ENCODE measurements around the gene MCM8.

DNA sequence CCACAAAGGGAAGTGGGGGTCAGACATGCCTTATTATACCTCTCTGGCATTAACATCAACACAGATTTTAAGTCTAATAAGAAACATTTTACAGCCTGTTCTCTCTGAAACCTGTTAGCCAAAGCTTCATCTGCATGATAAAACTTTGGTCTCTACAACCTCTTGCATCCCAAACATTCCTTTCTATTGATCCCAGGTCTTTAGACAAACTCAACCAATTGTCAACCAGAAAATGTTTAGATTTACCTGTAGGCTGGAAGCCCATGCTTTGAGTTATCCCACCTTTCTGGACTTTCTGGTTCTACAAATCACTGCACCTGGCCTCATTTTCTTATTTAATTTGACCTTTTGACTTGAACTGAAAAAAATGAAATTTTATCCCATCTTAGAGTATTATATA is 20.8 kb downstream of the MCM8 start:
- no peak for TF ChIP-seq FOXK2 (conservative IDR thresholded peaks at IDR 0.05 in 1 of 2, IDR thresholded peaks at IDR 0.05 in 1 of 2; ENCODE audit: low read depth in 2 of 2)
- TF ChIP-seq, protein P1, sequence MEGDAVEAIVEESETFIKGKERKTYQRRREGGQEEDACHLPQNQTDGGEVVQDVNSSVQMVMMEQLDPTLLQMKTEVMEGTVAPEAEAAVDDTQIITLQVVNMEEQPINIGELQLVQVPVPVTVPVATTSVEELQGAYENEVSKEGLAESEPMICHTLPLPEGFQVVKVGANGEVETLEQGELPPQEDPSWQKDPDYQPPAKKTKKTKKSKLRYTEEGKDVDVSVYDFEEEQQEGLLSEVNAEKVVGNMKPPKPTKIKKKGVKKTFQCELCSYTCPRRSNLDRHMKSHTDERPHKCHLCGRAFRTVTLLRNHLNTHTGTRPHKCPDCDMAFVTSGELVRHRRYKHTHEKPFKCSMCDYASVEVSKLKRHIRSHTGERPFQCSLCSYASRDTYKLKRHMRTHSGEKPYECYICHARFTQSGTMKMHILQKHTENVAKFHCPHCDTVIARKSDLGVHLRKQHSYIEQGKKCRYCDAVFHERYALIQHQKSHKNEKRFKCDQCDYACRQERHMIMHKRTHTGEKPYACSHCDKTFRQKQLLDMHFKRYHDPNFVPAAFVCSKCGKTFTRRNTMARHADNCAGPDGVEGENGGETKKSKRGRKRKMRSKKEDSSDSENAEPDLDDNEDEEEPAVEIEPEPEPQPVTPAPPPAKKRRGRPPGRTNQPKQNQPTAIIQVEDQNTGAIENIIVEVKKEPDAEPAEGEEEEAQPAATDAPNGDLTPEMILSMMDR (IDR thresholded peaks at IDR 0.05 in 2 of 3, conservative IDR thresholded peaks at IDR 0.05 in 1 of 3; ENCODE audit: insufficient read depth in 2 of 3, low read depth in 1 of 3, low read length in 3 of 3): no peak
- TF ChIP-seq NR2C1 (IDR thresholded peaks at IDR 0.05): no peak
- no peak for TF ChIP-seq NR2C1 (tag; IDR thresholded peaks at IDR 0.05)
- TF ChIP-seq BRCA1 (IDR thresholded peaks at IDR 0.05): no peak
- no peak for TF ChIP-seq BRCA1 (CRISPR knock-in tag; IDR thresholded peaks at IDR 0.05)
- TF ChIP-seq HDGF (IDR thresholded peaks at IDR 0.05): no peak
- no peak for TF ChIP-seq STAG1 (CRISPR knock-in tag; IDR thresholded peaks at IDR 0.05; ENCODE audit: borderline replicate concordance)
- TF ChIP-seq, protein P2, sequence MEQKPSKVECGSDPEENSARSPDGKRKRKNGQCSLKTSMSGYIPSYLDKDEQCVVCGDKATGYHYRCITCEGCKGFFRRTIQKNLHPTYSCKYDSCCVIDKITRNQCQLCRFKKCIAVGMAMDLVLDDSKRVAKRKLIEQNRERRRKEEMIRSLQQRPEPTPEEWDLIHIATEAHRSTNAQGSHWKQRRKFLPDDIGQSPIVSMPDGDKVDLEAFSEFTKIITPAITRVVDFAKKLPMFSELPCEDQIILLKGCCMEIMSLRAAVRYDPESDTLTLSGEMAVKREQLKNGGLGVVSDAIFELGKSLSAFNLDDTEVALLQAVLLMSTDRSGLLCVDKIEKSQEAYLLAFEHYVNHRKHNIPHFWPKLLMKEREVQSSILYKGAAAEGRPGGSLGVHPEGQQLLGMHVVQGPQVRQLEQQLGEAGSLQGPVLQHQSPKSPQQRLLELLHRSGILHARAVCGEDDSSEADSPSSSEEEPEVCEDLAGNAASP (IDR thresholded peaks at IDR 0.05): no peak
- TF ChIP-seq, protein P3, sequence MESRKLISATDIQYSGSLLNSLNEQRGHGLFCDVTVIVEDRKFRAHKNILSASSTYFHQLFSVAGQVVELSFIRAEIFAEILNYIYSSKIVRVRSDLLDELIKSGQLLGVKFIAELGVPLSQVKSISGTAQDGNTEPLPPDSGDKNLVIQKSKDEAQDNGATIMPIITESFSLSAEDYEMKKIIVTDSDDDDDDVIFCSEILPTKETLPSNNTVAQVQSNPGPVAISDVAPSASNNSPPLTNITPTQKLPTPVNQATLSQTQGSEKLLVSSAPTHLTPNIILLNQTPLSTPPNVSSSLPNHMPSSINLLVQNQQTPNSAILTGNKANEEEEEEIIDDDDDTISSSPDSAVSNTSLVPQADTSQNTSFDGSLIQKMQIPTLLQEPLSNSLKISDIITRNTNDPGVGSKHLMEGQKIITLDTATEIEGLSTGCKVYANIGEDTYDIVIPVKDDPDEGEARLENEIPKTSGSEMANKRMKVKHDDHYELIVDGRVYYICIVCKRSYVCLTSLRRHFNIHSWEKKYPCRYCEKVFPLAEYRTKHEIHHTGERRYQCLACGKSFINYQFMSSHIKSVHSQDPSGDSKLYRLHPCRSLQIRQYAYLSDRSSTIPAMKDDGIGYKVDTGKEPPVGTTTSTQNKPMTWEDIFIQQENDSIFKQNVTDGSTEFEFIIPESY (CRISPR knock-in tag; IDR thresholded peaks at IDR 0.05): no peak
